ENCODE measurements around the gene MACF1.
A peak's percentile ranks its signal among the peaks of the same experiment; 100 is the strongest.

MACF1 gene

DNA sequence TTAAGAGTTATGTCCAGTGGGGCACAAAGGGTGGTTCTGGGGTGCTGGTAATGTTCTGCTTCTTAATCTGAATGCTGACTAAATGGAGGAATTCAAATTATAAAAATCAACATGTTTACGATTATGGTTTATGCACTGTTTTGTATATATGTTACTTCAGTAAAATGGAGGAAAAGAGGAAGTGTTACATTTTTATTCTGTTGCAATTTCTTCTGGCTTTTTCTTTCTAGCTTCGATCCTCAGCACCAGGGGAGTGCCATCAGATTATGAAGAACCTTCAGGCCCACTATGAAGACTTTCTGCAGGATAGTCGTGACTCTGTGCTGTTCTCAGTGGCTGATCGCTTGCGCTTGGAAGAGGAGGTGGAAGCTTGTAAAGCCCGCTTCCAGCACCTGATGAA, 105.5 kb downstream of the MACF1 start:
- DNase-seq = no peak

GRCh38 chr1:39310691-39311090, 106.2 kb downstream of the MACF1 start:
- DNase-seq = no peak

DNA sequence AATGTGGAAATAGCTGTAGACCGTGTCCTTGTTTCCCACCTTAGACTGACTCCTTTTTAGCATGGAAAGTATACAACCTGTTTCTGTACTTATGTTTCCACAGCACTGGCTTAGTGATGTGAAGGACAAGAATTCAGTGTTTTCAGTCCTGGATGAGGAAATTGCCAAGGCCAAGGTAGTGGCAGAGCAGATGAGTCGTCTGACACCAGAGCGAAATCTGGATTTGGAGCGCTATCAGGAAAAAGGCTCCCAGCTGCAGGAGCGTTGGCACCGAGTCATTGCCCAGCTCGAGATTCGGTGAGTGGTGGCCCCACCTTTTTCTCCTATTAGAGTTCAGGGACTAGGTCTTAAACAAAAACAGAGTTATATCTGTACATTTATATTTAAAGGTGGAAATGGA, 112.6 kb downstream of the MACF1 start:
- DNase-seq = no peak

GRCh38 chr1:39317910-39318633, 113.6 kb downstream of the MACF1 start:
- DNase-seq = no peak

DNA sequence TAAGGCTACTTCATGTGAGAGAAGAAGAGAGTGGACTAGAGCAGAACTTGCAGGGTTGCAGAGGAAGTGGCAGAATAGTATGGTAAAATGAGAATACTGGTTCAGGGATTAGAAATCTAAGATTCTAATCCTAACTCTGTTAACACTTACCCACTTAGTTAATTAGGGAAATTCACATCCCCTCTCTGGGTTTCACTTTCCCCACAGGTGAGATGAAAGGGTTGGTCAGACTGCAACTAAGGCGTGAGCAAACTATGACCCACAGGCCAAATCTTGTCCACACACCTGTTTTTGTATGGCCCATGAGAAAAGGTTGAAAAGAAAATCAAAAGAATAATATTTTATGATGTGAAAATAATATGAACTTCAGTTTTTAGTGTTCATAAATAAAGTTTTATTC, 117.5 kb downstream of the MACF1 start:
- DNase-seq = no peak

DNA sequence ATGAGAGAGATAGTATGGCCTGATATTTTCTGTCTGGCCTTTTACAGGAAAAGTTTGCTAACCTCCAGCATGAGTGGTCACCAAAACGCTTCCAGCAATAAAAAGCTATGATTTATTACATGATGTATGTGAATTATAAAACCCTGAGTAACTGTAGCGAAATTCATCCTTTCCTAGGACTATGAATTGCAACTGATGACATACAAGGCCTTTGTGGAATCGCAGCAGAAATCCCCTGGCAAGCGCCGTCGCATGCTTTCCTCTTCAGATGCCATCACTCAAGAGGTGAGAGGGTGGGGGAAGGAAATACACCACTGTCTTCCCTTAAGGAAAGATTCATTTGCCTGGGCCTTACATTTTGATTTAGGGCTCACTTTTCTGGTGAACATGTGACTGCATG, 117.9 kb downstream of the MACF1 start:
- DNase-seq = no peak

DNA sequence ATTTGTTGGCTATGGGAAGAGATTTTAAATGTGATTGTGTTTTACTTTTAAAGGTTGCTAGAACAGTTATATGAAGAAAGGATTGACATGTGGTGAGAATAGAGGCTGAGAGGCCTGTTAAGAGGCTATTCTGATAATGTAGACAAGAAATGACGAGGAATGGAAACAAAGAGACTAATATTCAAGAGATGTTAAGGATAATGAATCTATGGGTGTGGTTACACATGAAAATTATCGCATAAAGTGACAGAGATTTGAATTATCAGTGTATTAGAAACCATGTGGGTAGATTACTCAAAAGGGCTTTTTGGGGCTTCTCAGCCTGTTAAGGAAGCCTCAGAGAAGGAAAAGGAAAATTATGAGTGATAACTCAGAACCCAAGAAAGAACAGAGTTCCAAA, 120.4 kb downstream of the MACF1 start:
- no peak for DNase-seq

DNA sequence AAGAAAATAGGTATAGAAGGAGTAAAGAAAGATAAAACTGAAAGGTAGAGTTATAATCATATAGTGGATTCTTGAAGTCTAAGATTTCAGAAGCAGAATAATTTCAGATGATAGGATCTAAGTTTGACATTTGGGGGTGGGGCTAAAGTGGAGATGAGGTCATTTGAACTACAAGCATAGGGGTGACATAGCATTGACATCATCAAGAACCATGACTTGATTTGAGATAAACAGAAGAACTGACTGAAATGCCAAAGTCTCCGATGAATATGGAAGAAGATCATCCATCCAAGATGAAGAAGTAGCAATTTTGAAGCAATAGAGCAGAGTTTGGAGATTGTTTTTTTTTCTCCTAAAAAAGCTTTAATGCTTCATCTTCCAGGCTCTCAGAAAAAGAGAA, 122.3 kb downstream of the MACF1 start:
- no peak for DNase-seq

- DNase-seq = no peak
Observed at GRCh38 chr1:39328095-39328494, 123.6 kb downstream of the MACF1 start.

DNA sequence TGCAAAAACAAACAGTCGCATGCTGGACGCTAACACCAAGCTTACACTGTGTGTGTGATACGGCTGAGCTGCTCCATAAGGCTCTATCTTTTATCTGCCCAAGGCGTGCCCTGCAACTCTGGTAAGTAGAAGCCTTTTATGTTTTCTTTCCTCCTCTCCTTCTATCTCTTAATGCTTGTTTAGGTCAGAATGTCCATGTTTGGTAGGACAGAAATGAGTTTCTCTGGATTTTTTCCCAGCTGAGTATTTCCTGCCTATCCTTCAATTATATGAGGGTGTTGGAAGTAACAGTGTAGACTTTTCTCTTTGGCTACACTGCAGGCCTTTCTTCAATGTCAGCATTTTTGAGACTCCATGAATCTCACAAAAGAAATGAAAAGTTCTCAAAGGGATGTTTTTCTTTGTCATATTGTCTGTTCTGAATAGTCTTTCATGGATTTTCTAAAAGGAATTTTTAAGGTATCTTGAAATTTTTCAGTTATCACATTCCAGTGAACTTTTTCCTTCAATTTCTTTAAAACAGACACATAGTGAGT, 124.2 kb downstream of the MACF1 start:
- no peak for DNase-seq

DNA sequence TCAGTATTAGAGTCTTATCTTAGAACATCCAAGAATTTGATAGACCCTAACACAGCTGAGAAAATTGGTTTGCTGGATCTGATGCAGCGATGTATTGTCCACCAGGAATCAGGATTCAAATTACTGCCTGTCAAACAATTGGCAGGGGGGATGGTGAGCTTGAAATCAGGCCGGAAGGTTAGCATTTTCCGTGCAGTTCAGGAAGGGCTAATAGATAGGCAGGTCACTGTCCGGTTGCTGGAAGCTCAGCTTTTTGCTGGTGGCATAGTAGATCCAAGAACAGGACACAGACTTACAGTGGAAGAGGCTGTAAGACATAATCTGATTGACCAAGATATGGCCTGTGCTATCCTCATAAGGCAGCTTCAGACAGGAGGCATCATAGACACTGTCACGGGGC, 127.2 kb downstream of the MACF1 start:
- DNase-seq = no peak

DNA sequence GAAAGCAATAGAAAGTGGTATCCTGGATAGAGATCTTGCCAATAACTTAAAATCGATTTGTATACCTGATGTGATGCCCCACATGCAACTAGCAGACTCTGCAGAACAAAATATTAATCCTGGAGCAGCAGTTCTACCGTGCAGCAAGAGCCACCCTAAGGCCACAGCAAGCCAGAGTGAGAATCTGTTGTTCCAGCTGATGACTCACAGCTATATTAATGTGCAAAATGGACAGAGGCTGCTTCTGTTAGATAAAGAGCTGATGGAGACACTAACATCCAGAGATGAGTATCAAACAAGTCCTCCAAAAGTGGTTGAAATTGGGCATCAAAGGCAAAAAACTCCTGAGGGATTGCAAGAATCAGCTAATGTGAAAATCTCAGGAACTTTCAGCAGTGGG, 127.8 kb downstream of the MACF1 start:
- DNase-seq = no peak

- DNase-seq = no peak
Observed at GRCh38 chr1:39332828-39333227, 128.3 kb downstream of the MACF1 start.

GRCh38 chr1:39333296-39333695, 128.8 kb downstream of the MACF1 start:
- no peak for DNase-seq

- no peak for DNase-seq
Observed at GRCh38 chr1:39335216-39335615, 130.7 kb downstream of the MACF1 start.

DNA sequence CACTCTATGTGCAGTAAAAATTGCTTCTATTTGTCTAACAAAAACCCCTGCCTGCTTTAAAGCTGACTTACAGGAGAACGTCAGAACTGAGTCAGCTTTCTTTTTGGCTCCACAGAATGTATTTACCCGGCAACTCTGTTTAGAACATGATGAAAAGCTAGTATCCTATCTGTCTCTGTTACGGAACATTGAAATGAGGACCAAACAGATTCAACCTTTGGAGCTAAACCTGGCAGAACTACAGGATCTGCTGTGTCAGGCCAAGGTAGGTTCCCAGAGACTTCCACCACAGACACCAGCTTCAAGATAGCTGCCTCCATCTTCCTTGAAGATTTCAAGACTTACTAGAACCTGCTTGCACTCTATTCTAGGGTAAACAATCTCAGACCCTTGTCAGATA, 132.6 kb downstream of the MACF1 start:
- DNase-seq = no peak

DNA sequence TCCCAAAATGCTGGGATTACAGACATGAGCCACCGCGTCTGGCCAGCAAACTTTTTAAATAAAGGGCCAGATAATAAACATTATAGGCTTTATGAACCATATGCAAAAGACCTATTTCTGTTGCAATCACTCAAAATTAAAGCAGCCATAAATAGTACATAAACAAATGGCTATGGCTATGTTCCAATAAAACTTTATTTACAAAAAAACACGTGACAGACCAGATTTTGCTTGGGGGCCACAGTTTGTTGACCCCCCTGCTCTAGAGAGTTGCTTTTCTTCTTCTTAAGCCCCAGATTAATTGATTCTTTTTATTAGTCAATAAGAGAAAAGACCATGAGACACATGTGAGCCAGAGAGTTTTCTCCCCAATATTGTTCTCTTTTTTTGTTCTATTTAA, 138.3 kb downstream of the MACF1 start:
- DNase-seq = no peak

GRCh38 chr1:39344394-39345154, 140.1 kb downstream of the MACF1 start:
- DNase-seq = peak; percentile 15

- no peak for DNase-seq
Observed at GRCh38 chr1:39346872-39347271, 142.4 kb downstream of the MACF1 start.

DNA sequence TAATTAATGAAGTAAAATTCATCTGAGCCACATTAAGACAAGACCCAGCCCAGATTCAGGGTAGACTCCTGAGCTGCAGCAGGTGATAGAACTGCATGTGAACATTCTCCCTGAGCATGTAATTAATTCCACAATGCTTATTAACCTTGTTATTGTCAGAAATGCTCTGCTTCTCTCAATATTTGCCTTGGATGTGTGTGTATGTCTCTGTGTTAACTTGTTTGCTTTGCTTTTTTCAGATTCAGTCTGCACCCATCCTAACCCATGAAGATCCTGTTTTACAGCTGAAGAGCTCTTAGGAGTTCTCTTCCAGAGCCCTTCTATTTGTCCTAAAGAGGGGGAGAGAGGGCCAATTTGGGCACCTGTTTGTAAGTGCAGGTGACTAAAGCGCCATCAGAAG, 143.8 kb downstream of the MACF1 start:
- DNase-seq = peak; percentile 9

DNA sequence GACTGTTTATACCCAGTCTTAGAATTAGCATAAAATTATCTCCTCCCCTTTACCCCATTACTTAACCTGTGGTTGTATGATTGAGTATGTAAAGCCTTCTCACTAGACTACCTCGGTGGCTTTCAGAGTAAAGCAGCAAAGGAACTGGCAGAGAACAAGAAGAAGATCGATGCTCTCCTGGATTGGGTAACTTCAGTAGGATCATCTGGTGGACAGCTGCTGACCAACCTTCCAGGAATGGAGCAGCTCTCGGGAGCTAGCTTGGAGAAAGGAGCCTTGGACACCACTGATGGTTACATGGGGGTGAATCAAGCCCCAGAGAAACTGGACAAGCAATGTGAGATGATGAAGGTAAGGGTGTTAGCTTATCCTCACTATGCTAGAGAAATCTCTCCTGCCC, 148.4 kb downstream of the MACF1 start:
- no peak for DNase-seq

DNA sequence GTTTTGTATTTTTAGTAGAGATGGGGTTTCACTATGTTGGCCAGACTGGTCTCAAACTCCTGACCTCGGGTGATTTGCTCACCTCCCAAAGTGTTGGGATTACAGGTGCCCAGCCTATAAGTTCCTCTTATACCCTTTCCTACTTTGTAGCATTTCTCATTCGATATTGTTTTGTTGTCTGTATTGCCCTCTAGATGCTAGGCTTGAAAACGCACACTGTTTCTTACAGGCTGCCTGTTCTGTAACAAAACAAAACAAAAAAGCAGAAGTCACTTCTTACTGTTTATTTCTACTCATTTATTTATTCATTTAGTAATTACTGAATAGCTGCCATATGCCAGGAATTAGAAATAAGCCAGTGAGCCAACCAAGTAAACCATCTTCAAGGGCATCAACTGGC, 150.1 kb downstream of the MACF1 start:
- DNase-seq = no peak

DNA sequence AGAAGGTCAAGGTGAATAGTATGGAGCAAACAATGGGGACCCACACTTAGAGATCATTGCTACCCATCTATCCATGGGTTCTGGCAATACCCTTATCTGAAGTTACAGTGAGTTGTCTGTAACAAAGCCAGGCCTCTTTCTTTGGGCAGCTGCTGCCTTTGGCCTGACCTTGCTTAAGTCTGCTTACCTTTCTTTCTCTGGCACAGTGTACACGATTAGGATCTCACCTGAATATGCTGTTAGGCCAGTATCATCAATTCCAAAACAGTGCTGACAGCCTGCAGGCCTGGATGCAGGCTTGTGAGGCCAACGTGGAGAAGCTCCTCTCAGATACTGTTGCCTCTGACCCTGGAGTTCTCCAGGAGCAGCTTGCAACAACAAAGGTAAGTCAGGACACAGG, 154.0 kb downstream of the MACF1 start:
- DNase-seq = no peak

- DNase-seq = no peak
Observed at GRCh38 chr1:39359028-39359570, 154.6 kb downstream of the MACF1 start.
